ENCODE results near the gene TBC1D14.

TBC1D14 gene

DNA sequence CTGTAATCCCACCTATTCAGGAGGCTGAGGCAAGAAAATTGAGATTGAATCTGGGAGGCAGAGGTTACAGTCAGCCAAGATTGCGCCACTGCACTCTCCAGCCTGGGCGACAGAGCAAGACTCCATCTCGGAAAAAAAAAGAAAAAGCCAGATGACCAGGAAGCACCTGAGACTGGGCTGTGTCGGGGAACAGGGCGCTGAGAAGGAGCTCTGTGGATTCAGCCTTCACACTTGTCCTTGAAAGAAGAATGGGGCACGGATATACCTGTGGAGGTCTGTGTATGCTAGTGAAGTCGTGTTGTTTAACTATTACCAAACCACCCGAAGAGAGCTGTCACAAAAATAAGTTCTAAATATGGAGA lies 94.2 kb downstream of the TBC1D14 start:
- Histone ChIP-seq H3K36me3 (peaks cover 88% of the 10 kb centered on the region), H3K27ac (no peak overlapping the region), H3K9me3 (ENCODE audit: severe bottlenecking) (no peaks in the 10 kb centered on the region), H3K4me3 (ENCODE audit: low read depth, low read length) (no peak overlapping the region), H3K27me3 (ENCODE audit: insufficient read depth, low read depth, severe bottlenecking) (no peaks in the 10 kb centered on the region)
- no peak for DNase-seq
- TF ChIP-seq, protein P1, sequence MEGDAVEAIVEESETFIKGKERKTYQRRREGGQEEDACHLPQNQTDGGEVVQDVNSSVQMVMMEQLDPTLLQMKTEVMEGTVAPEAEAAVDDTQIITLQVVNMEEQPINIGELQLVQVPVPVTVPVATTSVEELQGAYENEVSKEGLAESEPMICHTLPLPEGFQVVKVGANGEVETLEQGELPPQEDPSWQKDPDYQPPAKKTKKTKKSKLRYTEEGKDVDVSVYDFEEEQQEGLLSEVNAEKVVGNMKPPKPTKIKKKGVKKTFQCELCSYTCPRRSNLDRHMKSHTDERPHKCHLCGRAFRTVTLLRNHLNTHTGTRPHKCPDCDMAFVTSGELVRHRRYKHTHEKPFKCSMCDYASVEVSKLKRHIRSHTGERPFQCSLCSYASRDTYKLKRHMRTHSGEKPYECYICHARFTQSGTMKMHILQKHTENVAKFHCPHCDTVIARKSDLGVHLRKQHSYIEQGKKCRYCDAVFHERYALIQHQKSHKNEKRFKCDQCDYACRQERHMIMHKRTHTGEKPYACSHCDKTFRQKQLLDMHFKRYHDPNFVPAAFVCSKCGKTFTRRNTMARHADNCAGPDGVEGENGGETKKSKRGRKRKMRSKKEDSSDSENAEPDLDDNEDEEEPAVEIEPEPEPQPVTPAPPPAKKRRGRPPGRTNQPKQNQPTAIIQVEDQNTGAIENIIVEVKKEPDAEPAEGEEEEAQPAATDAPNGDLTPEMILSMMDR (IDR thresholded peaks at IDR 0.05; ENCODE audit: low read depth, low read length) = no peak

DNA sequence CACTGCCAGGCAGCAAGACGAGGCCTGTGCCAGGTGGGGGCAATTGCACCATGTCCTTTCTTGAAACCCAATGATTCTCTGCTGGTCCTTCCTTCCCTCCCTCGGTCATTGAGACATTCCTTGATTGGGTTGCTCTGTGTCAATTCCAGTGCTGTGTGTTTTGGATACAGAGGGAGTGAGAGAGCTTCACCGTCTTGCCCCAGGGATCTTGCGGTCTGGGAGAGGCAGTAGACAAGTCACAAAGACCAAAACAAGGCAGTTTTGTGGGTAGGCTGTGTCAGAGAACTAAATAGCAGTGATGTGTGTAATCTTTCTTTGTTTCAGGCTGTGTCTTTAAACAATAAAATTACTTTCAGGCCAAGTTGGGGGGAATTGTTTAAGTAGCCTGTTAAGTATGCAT lies 94.7 kb downstream of the TBC1D14 start:
- no peak overlapping the region for H3K4me3 ChIP-seq (ENCODE audit: low read depth, low read length)
- H3K27ac ChIP-seq = no peak overlapping the region
- TF ChIP-seq, protein P1 (IDR thresholded peaks at IDR 0.05; ENCODE audit: low read depth, low read length) = no peak
- no peaks in the 10 kb centered on the region for H3K27me3 ChIP-seq (ENCODE audit: insufficient read depth, low read depth, severe bottlenecking)
- peaks cover 88% of the 10 kb centered on the region for H3K36me3 ChIP-seq
- H3K9me3 ChIP-seq (ENCODE audit: severe bottlenecking) = no peaks in the 10 kb centered on the region
- no peak for DNase-seq

DNA sequence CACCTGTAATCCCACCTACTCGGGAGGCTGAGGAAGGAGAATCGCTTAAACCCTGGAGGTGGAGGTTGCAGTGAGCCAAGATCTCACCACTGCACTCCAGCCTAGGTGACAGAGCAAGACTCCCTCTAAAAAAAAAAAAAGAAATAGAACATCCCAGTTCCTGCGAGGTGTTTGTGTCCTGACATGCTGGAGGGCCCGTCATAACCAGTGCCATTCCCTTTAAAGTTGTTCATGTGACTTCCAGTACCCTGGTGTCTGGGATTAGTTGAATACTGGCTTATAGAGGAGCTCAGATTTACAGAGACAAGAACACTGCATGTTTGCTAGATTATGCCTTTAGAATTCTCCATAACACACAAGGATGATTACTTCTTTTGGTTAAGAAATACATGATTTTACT lies 95.9 kb downstream of the TBC1D14 start:
- Histone ChIP-seq H3K36me3 (peaks cover 88% of the 10 kb centered on the region), H3K27ac (no peak overlapping the region), H3K4me3 (ENCODE audit: low read depth, low read length) (no peak overlapping the region), H3K9me3 (ENCODE audit: severe bottlenecking) (no peaks in the 10 kb centered on the region), H3K27me3 (ENCODE audit: insufficient read depth, low read depth, severe bottlenecking) (no peaks in the 10 kb centered on the region)
- no peak for DNase-seq
- TF ChIP-seq, protein P1 (IDR thresholded peaks at IDR 0.05; ENCODE audit: low read depth, low read length) = no peak

DNA sequence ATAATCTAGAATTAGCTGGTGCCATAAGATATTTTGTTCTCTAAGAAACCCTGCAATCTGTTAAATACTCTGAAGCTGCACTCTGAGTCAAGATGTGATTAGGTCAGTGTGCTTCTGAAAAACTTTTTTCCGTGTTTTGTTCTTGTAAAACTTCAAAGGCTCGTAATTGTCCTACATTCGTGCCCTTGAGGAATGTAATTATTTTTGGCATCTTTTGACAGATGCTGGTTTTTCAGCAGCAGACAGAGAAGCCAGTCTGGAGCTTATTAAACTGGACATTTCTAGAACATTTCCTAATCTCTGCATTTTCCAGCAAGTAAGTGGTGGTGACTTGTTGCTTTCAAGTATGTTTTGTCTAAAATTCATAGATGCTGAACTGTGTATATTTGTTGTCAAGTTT lies 96.8 kb downstream of the TBC1D14 start:
- Histone ChIP-seq H3K4me3 (ENCODE audit: low read depth, low read length) (no peak overlapping the region), H3K27me3 (ENCODE audit: insufficient read depth, low read depth, severe bottlenecking) (no peaks in the 10 kb centered on the region), H3K27ac (no peak overlapping the region), H3K36me3 (peaks cover 86% of the 10 kb centered on the region), H3K9me3 (ENCODE audit: severe bottlenecking) (no peaks in the 10 kb centered on the region)
- no peak for DNase-seq
- TF ChIP-seq, protein P1 (IDR thresholded peaks at IDR 0.05; ENCODE audit: low read depth, low read length) = no peak

DNA sequence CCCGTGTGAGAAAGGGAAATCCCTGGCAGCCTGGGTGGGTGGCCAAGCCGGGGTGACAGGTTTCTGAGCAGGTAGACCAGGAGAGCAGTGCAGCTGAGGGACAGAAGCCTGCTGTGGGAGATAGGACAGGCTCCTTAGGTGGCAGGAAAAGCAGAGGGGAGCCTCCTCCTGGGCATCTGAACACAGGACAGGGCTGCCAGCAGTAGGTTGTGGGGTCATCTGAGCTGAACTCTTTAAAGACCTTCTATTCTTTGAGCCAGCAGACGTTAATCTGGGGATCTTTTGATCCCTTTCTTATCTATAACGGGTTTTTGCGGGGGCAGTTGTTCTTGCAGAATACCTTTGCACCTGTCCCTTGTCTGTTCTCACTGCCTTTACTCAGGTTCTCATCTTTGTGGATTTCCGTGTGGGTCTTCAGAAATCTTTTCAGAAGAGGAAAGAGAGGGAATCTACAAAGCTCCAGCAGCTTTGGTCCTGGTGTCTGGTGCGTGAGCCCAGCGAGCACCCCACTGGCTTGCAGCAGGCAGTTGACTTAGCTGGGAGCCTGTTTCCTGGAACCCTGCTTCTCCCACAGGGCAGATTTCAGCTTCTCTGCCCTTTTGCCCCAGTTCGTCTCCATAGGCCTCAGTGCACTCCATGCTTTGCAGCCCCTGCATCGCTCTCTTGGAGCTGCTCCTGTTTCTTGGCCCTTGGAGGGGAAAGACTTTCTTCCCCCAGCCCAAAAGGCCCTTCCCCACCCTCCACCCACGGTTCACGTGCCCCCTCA lies 97.7 kb downstream of the TBC1D14 start:
- peak; percentile 55 for DNase-seq
- Histone ChIP-seq H3K27ac (peak overlapping the region; percentile 16; the same call in 1 of the 2 replicates), H3K36me3 (peaks cover 84% of the 10 kb centered on the region), H3K4me3 (ENCODE audit: low read depth, low read length) (no peak overlapping the region), H3K27me3 (ENCODE audit: insufficient read depth, low read depth, severe bottlenecking) (no peaks in the 10 kb centered on the region), H3K9me3 (ENCODE audit: severe bottlenecking) (no peaks in the 10 kb centered on the region)
- TF ChIP-seq, protein P1 (IDR thresholded peaks at IDR 0.05; ENCODE audit: low read depth, low read length) = peak; percentile 65

DNA sequence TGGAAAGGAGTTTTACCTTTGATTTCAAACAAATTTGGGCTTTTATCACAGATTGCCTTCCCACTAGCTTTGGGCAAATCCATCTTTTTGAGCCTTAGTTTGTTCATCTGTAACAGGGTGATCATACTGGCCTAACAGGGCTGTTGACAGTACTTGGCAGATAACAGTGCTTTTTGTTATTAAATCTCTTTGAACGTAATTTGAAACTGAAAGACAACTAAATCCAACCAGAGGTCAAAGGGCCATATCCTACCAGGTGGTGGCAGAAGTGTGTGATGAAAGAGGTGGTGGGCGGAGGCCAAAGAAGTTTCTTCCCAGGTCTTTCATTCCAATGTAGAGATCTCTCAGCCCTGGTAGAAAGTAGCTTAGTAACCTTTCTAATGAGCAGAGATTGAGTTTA lies 98.3 kb downstream of the TBC1D14 start:
- DNase-seq = no peak
- Histone ChIP-seq H3K27me3 (ENCODE audit: insufficient read depth, low read depth, severe bottlenecking) (no peaks in the 10 kb centered on the region), H3K9me3 (ENCODE audit: severe bottlenecking) (no peaks in the 10 kb centered on the region), H3K4me3 (ENCODE audit: low read depth, low read length) (no peak overlapping the region), H3K27ac (peak overlapping the region; percentile 16; the same call in 1 of the 2 replicates), H3K36me3 (peaks cover 84% of the 10 kb centered on the region)
- TF ChIP-seq, protein P1 (IDR thresholded peaks at IDR 0.05; ENCODE audit: low read depth, low read length) = no peak
